Panc1 (cell line): ENCODE data around the gene GFAP. TPM values are rescaled to one million over a fixed set of nuclear protein-coding genes. Genes with fewer than 3 reads are reported as not detected.

Experiments
- ATAC-seq: fragments of 200-7000 bp; cut with Tn5 transposase; 2 replicates; pipeline ENCODE4 v1.9.1; 2020; ENCODE audit warnings: mild to moderate bottlenecking, moderate library complexity
- BruUV-seq: library from RNA; stranded (reverse); fragments of 400-500 nt; replicated peaks from 2 replicates; lab custom pipeline; 2021; lab: Mats Ljungman, UMichigan
- CTCF ChIA-PET: fragments of 300-600 bp; sonication (Branson Sonifier 250); formaldehyde crosslinking; loops from one replicate; lab custom pipeline; 2022; ENCODE audit warnings: antibody characterized with exemption; lab: Charles Lee
- POLR2A ChIA-PET: fragments of 300-600 bp; sonication (Branson Sonifier 250); formaldehyde crosslinking; loops from one replicate; lab custom pipeline; 2022; ENCODE audit warnings: antibody characterized with exemption; lab: Charles Lee
- DNase-seq: peaks from one replicate; pipeline ENCODE4 v3.0.0-alpha.2; 2010; ENCODE audit warnings: low read depth, low spot score
- H3K27ac ChIP-seq: 2 replicates; pipeline ENCODE4 v1.5.1; 2011; ENCODE audit warnings: mild to moderate bottlenecking, low read length, inconsistent platforms
- H3K27me3 ChIP-seq: fragments of 200-500 bp; sonication (Bioruptor generic); 2 replicates; pipeline ENCODE4 v1.6.0; 2014; ENCODE audit warnings: low read length, inconsistent platforms; ENCODE audit not compliant: control insufficient read depth, insufficient read depth
- H3K36me3 ChIP-seq: fragments of 200-500 bp; sonication (Bioruptor generic); 2 replicates; pipeline ENCODE4 v1.5.1; 2014; ENCODE audit warnings: inconsistent platforms, mild to moderate bottlenecking, low read length, moderate library complexity; ENCODE audit not compliant: control insufficient read depth, insufficient read depth
- H3K4me1 ChIP-seq: 2 replicates; pipeline ENCODE4 v1.5.1; 2011; ENCODE audit warnings: inconsistent platforms, mild to moderate bottlenecking, low read length, moderate library complexity; ENCODE audit not compliant: control insufficient read depth, insufficient read depth
- H3K4me3 ChIP-seq, 2 experiments: 2 replicates each; pipeline ENCODE4 v1.5.1; 2011 to 2012; ENCODE audit warnings: low read depth in 2 of 2, low read length in 2 of 2, mild to moderate bottlenecking in 2 of 2, inconsistent platforms in 1 of 2, moderate library complexity in 1 of 2
- H3K9me3 ChIP-seq: fragments of 200-500 bp; sonication (Bioruptor generic); 2 replicates; pipeline ENCODE4 v1.5.1; 2014; ENCODE audit warnings: low read depth, mild to moderate bottlenecking, inconsistent platforms, low read length, moderate library complexity; ENCODE audit not compliant: control insufficient read depth, insufficient read depth
- POLR2AphosphoS5 ChIP-seq: IDR thresholded peaks from 2 replicates; pipeline ENCODE4 v1.6.1; 2012; ENCODE audit warnings: mild to moderate bottlenecking, low read depth, low read length, moderate library complexity
- SIN3A ChIP-seq: IDR thresholded peaks from 2 replicates; pipeline ENCODE4 v1.6.1; 2012; ENCODE audit warnings: low read depth, mild to moderate bottlenecking, low read length, moderate library complexity, borderline replicate concordance; ENCODE audit not compliant: insufficient read depth
- TCF7L2 ChIP-seq: IDR thresholded peaks from 2 replicates; pipeline ENCODE4 v1.6.1; 2011; ENCODE audit warnings: mild to moderate bottlenecking, low read depth, low read length, inconsistent platforms
- in situ Hi-C: cut with HindIII; loops from 2 replicates; pipeline ENCODE4 v1.10.0; 2016; ENCODE audit warnings: low sequenced_read_pairs, low pct_unique_long_range_greater_than_20kb
- intact Hi-C: fragments of 100-400 bp; cut with micrococcal nuclease; formaldehyde crosslinking; loops from one replicate; pipeline ENCODE4 v1.10.0; 2022; ENCODE audit not compliant: unreplicated experiment
- total RNA-seq: library from RNA; stranded (reverse); gene quantifications from one replicate; pipeline ENCODE4 v1.2.1, GENCODE V29; 2021; ENCODE audit not compliant: unreplicated experiment
- TF ChIP-seq, protein P1 (sequence below), 2 experiments: IDR thresholded peaks; 2 replicates each; pipeline ENCODE4 v1.6.1; 2011 to 2012; ENCODE audit warnings: low read depth in 2 of 2, control low read depth in 1 of 2, low read length in 1 of 2, mild to moderate bottlenecking in 1 of 2, moderate library complexity in 1 of 2; ENCODE audit not compliant: insufficient read depth in 1 of 2
- TF ChIP-seq, protein P2 (sequence below): fragments of 450-650 bp; IDR thresholded peaks from 2 replicates; pipeline ENCODE4 v1.5.1; 2017; ENCODE audit warnings: mild to moderate bottlenecking

Gene GFAP
- total RNA-seq, 1 experiment from 2014 or later = not detected

GRCh38 chr17:44887016-44887415, 28.3 kb downstream of the GFAP start:
- TF ChIP-seq POLR2AphosphoS5 = no peak
- no peak for TF ChIP-seq TCF7L2
- no peak for TF ChIP-seq SIN3A
- TF ChIP-seq, protein P1, sequence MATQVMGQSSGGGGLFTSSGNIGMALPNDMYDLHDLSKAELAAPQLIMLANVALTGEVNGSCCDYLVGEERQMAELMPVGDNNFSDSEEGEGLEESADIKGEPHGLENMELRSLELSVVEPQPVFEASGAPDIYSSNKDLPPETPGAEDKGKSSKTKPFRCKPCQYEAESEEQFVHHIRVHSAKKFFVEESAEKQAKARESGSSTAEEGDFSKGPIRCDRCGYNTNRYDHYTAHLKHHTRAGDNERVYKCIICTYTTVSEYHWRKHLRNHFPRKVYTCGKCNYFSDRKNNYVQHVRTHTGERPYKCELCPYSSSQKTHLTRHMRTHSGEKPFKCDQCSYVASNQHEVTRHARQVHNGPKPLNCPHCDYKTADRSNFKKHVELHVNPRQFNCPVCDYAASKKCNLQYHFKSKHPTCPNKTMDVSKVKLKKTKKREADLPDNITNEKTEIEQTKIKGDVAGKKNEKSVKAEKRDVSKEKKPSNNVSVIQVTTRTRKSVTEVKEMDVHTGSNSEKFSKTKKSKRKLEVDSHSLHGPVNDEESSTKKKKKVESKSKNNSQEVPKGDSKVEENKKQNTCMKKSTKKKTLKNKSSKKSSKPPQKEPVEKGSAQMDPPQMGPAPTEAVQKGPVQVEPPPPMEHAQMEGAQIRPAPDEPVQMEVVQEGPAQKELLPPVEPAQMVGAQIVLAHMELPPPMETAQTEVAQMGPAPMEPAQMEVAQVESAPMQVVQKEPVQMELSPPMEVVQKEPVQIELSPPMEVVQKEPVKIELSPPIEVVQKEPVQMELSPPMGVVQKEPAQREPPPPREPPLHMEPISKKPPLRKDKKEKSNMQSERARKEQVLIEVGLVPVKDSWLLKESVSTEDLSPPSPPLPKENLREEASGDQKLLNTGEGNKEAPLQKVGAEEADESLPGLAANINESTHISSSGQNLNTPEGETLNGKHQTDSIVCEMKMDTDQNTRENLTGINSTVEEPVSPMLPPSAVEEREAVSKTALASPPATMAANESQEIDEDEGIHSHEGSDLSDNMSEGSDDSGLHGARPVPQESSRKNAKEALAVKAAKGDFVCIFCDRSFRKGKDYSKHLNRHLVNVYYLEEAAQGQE (IDR thresholded peaks at IDR 0.05; ENCODE audit: insufficient read depth in 1 of 2, low read depth in 2 of 2, low read length in 1 of 2) = no peak
- TF ChIP-seq, protein P2, sequence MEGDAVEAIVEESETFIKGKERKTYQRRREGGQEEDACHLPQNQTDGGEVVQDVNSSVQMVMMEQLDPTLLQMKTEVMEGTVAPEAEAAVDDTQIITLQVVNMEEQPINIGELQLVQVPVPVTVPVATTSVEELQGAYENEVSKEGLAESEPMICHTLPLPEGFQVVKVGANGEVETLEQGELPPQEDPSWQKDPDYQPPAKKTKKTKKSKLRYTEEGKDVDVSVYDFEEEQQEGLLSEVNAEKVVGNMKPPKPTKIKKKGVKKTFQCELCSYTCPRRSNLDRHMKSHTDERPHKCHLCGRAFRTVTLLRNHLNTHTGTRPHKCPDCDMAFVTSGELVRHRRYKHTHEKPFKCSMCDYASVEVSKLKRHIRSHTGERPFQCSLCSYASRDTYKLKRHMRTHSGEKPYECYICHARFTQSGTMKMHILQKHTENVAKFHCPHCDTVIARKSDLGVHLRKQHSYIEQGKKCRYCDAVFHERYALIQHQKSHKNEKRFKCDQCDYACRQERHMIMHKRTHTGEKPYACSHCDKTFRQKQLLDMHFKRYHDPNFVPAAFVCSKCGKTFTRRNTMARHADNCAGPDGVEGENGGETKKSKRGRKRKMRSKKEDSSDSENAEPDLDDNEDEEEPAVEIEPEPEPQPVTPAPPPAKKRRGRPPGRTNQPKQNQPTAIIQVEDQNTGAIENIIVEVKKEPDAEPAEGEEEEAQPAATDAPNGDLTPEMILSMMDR = no peak
- CTCF ChIA-PET = no interaction called here

GRCh38 chr17:44884941-44885340, 30.4 kb downstream of the GFAP start:
- Histone ChIP-seq H3K27ac (no peak overlapping the region), H3K9me3 (no peaks in the 10 kb centered on the region), H3K4me1 (no peaks in the 10 kb centered on the region), H3K27me3 (no peaks in the 10 kb centered on the region), H3K4me3 (no peak overlapping the region), H3K36me3 (peaks cover 16% of the 10 kb centered on the region)
- BruUV-seq = no TSS peak
- intact Hi-C loops (no loop called here), in situ Hi-C loops (no loop called here)
- no peak for DNase-seq
- CTCF ChIA-PET = no interaction called here
- no peak for ATAC-seq
- POLR2A ChIA-PET = no interaction called here
- TF ChIP-seq, protein P2 = no peak
- TF ChIP-seq SIN3A = no peak
- TF ChIP-seq POLR2AphosphoS5 = no peak
- TF ChIP-seq, protein P1 (IDR thresholded peaks at IDR 0.05; ENCODE audit: insufficient read depth in 1 of 2, low read depth in 2 of 2, low read length in 1 of 2) = no peak
- TF ChIP-seq TCF7L2 = no peak

More at GRCh38 chr17:44887016-44887415, 28.3 kb downstream of the GFAP start:
- H3K27me3 ChIP-seq = no peaks in the 10 kb centered on the region
- H3K36me3 ChIP-seq = peaks cover 14% of the 10 kb centered on the region
- POLR2A ChIA-PET = no interaction called here
- no peaks in the 10 kb centered on the region for H3K9me3 ChIP-seq
- H3K4me1 ChIP-seq = no peaks in the 10 kb centered on the region
- no peak overlapping the region for H3K4me3 ChIP-seq
- in situ Hi-C loops (no loop called here), intact Hi-C loops (no loop called here)
- BruUV-seq = no TSS peak
- no peak overlapping the region for H3K27ac ChIP-seq
- DNase-seq = no peak
- no peak for ATAC-seq
